GM12878 (cell line): ENCODE data around the gene SELPLG. TPM values are rescaled to one million over a fixed set of nuclear protein-coding genes. Genes with fewer than 3 reads are reported as not detected.

Experiments
- ASH2L ChIP-seq: fragments of 300-600, 200-600 bp; sonication (generic); IDR thresholded peaks from 2 replicates; pipeline ENCODE4 v1.6.1; 2017; ENCODE audit warnings: low read depth, mild to moderate bottlenecking, borderline replicate concordance
- BHLHE40 ChIP-seq, 2 experiments: fragments of 450-650 bp in 1 of 2; IDR thresholded peaks; 2 replicates each; pipeline ENCODE4 v1.6.1; 2011 to 2017; ENCODE audit warnings: low read depth in 2 of 2, borderline replicate concordance in 1 of 2, improper control_type of control experiment in 1 of 2, low read length in 1 of 2, mild to moderate bottlenecking in 1 of 2
- BMI1 ChIP-seq: fragments of 450-650 bp; IDR thresholded peaks from 2 replicates; pipeline ENCODE4 v1.6.1; 2016; ENCODE audit warnings: mild to moderate bottlenecking, moderate library complexity, borderline replicate concordance
- CEBPB ChIP-seq, 2 experiments: fragments of 150-350 bp in 1 of 2; IDR thresholded peaks; 2 replicates each; pipeline ENCODE4 v1.6.1; 2012 to 2014; ENCODE audit warnings: low read depth in 2 of 2, low read length in 2 of 2, borderline replicate concordance in 1 of 2, inconsistent platforms in 1 of 2
- CHD1 ChIP-seq: IDR thresholded peaks from 2 replicates; pipeline ENCODE4 v1.6.1; 2012; ENCODE audit warnings: low read depth, low read length, improper control_type of control experiment
- CREB1 ChIP-seq: IDR thresholded peaks from 2 replicates; pipeline ENCODE4 v1.6.1; 2012; ENCODE audit warnings: low read depth, mild to moderate bottlenecking, inconsistent platforms
- EP300 ChIP-seq, 2 experiments: fragments of 150-350 bp in 1 of 2; IDR thresholded peaks; 2 replicates each; pipeline ENCODE4 v1.6.1; 2011 to 2012; ENCODE audit warnings: low read depth in 2 of 2, low read length in 2 of 2, borderline replicate concordance in 1 of 2, improper control_type of control experiment in 1 of 2, inconsistent platforms in 1 of 2; ENCODE audit not compliant: control insufficient read depth in 1 of 2
- ETV6 ChIP-seq, 2 experiments: fragments of 450-650 bp in 1 of 2; IDR thresholded peaks in 1 of 2; conservative IDR thresholded peaks in 1 of 2; 2 replicates each; pipeline ENCODE4 v1.6.1; 2014; ENCODE audit warnings: antibody characterized with exemption in 1 of 2, borderline replicate concordance in 1 of 2, low read depth in 1 of 2, mild to moderate bottlenecking in 1 of 2, moderate library complexity in 1 of 2
- HCFC1 ChIP-seq: fragments of 150-350 bp; IDR thresholded peaks from 2 replicates; pipeline ENCODE4 v1.6.1; 2014; ENCODE audit warnings: low read length
- MEF2A ChIP-seq: IDR thresholded peaks from 2 replicates; pipeline ENCODE4 v1.6.1; 2011; ENCODE audit warnings: low read depth, mild to moderate bottlenecking, low read length, moderate library complexity; ENCODE audit not compliant: insufficient read depth
- PML ChIP-seq: IDR thresholded peaks from 2 replicates; pipeline ENCODE4 v1.6.1; 2012; ENCODE audit warnings: low read length, inconsistent platforms
- SPI1 ChIP-seq: IDR thresholded peaks from 2 replicates; pipeline ENCODE4 v1.6.1; 2011; ENCODE audit warnings: low read depth, mild to moderate bottlenecking, low read length, moderate library complexity, borderline replicate concordance; ENCODE audit not compliant: insufficient read depth
- TCF7 ChIP-seq: IDR thresholded peaks from 2 replicates; pipeline ENCODE4 v1.6.1; 2014; ENCODE audit warnings: antibody characterized with exemption, borderline replicate concordance
- polyA plus RNA-seq, 11 experiments: library from polyadenylated mRNA; depleted of rRNA in 4 of 11; unstranded in 6 of 11; stranded (reverse) in 5 of 11; fragments of >200 nt; fragmentation: Nextera tagmentation in 4 of 11; fragmentation: Illumina TruSeq in 1 of 11; extraction: Ambion mirVana in 4 of 11; extraction: Trizol in 1 of 11; gene quantifications; 1 replicate in 1 of 11; 2 replicates in 10 of 11; pipeline versions ENCODE4 v1.2.1 to v1.2.3, GENCODE V29; 2011 to 2016; ENCODE audit warnings: inconsistent platforms in 2 of 11, missing spikeins in 2 of 11, low read depth in 1 of 11
- total RNA-seq, 4 experiments: library from RNA; depleted of rRNA in 3 of 4; stranded (reverse); fragments of >200 nt in 3 of 4; fragmentation: Illumina TruSeq in 1 of 4; extraction: Trizol in 1 of 4; gene quantifications; 2 replicates each; pipeline versions ENCODE4 v1.2.1 to v1.2.3, GENCODE V29; 2013 to 2021
- TF ChIP-seq, protein P1 (sequence below): fragments of 450-650 bp; IDR thresholded peaks from 2 replicates; pipeline ENCODE4 v1.6.1; 2017; ENCODE audit warnings: borderline replicate concordance
- TF ChIP-seq, protein P2 (sequence below): fragments of 450-650 bp; formaldehyde crosslinking; IDR thresholded peaks from 2 replicates; pipeline ENCODE4 v1.4.0; 2020; ENCODE audit warnings: mild to moderate bottlenecking, moderate library complexity
- TF ChIP-seq, protein P3 (sequence below): fragments of 450-650 bp; IDR thresholded peaks from 2 replicates; pipeline ENCODE4 v1.6.1; 2014; ENCODE audit warnings: mild to moderate bottlenecking
- TF ChIP-seq, protein P4 (sequence below): IDR thresholded peaks from 2 replicates; pipeline ENCODE4 v1.6.1; 2011; ENCODE audit warnings: low read depth, low read length, improper control_type of control experiment, borderline replicate concordance
- TF ChIP-seq, protein P5 (sequence below): IDR thresholded peaks from 2 replicates; pipeline ENCODE4 v1.6.1; 2012; ENCODE audit warnings: low read depth, low read length, improper control_type of control experiment

SELPLG gene
- total and polyA plus RNA-seq, 10 of the 15 experiments (the other 5 are each of a cell fraction or from before 2014, with no cell fraction given) = 3.2 to 32.3 (median 23.9) TPM

DNA sequence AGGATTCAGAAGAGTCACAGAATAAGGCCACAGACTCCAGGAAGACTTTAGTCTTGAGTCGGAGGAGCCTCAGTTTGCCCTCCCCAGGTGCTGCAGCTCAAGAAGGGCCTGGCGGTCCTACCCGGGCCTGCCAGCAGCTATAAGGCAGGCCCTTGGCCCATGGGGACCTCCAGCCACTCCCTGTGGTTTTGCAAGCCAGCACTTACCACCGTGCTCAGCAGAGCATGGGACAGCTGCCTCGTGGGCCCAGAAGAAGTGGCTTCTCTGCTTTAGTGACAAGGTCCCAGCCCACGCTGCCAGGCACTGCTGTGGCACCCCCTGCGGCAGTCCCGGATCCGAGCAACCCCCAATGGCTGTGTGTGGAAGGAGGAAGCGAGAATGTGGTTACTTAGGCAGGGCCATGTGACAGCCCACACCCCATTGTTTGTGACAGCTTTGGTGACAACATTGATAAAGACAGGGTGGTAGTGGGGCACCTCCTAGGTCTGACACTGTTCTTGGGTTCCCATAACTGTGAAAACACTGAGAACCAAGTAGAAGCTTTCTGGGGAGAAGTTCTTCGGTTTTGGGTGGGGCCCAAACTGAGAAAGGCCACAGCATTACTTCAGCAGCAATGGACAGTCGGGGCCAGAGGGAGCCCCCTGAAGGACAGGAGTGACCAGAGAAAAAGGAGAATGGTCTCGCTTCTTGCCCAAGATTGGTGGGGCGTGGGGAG, at the start of gene SELPLG (continued):
- TF ChIP-seq MEF2A (peak; percentile 60; the same call in 1 of the 2 replicates), SPI1 (peak; percentile 94), ETV6 (conservative IDR thresholded peaks at IDR 0.05 in 1 of 2, IDR thresholded peaks at IDR 0.05 in 1 of 2; ENCODE audit: borderline replicate concordance in 1 of 2, low read depth in 1 of 2) (peak in 1 of 2 experiments; percentile 89; a peak in 2 of 4 replicates), HCFC1 (peak; percentile 40; the same call in 1 of the 2 replicates), CHD1 (peak; percentile 39; the same call in 1 of the 2 replicates), EP300 (IDR thresholded peaks at IDR 0.05; ENCODE audit: borderline replicate concordance in 1 of 2, control insufficient read depth in 1 of 2, low read depth in 2 of 2, low read length in 2 of 2) (peak; percentile 99), BHLHE40 (IDR thresholded peaks at IDR 0.05; ENCODE audit: borderline replicate concordance in 1 of 2, low read depth in 2 of 2, low read length in 1 of 2) (peak; percentile 91 to 93), CREB1 (peak; percentile 69; the same call in 1 of the 2 replicates), CEBPB (IDR thresholded peaks at IDR 0.05; ENCODE audit: borderline replicate concordance in 1 of 2, low read depth in 2 of 2, low read length in 2 of 2) (no peak), PML (no peak), BMI1 (peak; percentile 80), ASH2L (0 out of 2 replicates have a peak, but pooled peaks have one; percentile 55), TCF7 (no peak)
- TF ChIP-seq, protein P1, sequence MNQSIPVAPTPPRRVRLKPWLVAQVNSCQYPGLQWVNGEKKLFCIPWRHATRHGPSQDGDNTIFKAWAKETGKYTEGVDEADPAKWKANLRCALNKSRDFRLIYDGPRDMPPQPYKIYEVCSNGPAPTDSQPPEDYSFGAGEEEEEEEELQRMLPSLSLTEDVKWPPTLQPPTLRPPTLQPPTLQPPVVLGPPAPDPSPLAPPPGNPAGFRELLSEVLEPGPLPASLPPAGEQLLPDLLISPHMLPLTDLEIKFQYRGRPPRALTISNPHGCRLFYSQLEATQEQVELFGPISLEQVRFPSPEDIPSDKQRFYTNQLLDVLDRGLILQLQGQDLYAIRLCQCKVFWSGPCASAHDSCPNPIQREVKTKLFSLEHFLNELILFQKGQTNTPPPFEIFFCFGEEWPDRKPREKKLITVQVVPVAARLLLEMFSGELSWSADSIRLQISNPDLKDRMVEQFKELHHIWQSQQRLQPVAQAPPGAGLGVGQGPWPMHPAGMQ = peak; percentile 81; the same call in 1 of the 2 replicates
- TF ChIP-seq, protein P2, sequence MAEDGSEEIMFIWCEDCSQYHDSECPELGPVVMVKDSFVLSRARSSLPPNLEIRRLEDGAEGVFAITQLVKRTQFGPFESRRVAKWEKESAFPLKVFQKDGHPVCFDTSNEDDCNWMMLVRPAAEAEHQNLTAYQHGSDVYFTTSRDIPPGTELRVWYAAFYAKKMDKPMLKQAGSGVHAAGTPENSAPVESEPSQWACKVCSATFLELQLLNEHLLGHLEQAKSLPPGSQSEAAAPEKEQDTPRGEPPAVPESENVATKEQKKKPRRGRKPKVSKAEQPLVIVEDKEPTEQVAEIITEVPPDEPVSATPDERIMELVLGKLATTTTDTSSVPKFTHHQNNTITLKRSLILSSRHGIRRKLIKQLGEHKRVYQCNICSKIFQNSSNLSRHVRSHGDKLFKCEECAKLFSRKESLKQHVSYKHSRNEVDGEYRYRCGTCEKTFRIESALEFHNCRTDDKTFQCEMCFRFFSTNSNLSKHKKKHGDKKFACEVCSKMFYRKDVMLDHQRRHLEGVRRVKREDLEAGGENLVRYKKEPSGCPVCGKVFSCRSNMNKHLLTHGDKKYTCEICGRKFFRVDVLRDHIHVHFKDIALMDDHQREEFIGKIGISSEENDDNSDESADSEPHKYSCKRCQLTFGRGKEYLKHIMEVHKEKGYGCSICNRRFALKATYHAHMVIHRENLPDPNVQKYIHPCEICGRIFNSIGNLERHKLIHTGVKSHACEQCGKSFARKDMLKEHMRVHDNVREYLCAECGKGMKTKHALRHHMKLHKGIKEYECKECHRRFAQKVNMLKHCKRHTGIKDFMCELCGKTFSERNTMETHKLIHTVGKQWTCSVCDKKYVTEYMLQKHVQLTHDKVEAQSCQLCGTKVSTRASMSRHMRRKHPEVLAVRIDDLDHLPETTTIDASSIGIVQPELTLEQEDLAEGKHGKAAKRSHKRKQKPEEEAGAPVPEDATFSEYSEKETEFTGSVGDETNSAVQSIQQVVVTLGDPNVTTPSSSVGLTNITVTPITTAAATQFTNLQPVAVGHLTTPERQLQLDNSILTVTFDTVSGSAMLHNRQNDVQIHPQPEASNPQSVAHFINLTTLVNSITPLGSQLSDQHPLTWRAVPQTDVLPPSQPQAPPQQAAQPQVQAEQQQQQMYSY = no peak
- TF ChIP-seq, protein P3, sequence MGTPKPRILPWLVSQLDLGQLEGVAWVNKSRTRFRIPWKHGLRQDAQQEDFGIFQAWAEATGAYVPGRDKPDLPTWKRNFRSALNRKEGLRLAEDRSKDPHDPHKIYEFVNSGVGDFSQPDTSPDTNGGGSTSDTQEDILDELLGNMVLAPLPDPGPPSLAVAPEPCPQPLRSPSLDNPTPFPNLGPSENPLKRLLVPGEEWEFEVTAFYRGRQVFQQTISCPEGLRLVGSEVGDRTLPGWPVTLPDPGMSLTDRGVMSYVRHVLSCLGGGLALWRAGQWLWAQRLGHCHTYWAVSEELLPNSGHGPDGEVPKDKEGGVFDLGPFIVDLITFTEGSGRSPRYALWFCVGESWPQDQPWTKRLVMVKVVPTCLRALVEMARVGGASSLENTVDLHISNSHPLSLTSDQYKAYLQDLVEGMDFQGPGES = no peak
- TF ChIP-seq, protein P4, sequence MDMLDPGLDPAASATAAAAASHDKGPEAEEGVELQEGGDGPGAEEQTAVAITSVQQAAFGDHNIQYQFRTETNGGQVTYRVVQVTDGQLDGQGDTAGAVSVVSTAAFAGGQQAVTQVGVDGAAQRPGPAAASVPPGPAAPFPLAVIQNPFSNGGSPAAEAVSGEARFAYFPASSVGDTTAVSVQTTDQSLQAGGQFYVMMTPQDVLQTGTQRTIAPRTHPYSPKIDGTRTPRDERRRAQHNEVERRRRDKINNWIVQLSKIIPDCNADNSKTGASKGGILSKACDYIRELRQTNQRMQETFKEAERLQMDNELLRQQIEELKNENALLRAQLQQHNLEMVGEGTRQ = peak; percentile 82
- TF ChIP-seq, protein P5, sequence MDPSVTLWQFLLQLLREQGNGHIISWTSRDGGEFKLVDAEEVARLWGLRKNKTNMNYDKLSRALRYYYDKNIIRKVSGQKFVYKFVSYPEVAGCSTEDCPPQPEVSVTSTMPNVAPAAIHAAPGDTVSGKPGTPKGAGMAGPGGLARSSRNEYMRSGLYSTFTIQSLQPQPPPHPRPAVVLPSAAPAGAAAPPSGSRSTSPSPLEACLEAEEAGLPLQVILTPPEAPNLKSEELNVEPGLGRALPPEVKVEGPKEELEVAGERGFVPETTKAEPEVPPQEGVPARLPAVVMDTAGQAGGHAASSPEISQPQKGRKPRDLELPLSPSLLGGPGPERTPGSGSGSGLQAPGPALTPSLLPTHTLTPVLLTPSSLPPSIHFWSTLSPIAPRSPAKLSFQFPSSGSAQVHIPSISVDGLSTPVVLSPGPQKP = 0 out of 2 replicates have a peak, but pooled peaks have one; percentile 49
